Measurements from ENCODE around the gene CAMTA1. TPM values are rescaled to one million over a fixed set of nuclear protein-coding genes. Genes with fewer than 3 reads are reported as not detected.

The CAMTA1 gene
- polyA plus RNA-seq, 1 donor (not counting 4 experiments of a cell fraction or from before 2014, with no cell fraction given): 51.4 TPM

GRCh38 chr1:7767176-7767575, 981.9 kb downstream of the CAMTA1 start:
- TF ChIP-seq CTCF (optimal IDR thresholded peaks at IDR 0.05 in 1 of 3, IDR thresholded peaks at IDR 0.05 in 1 of 3, conservative IDR thresholded peaks at IDR 0.05 in 1 of 3; ENCODE audit: extremely low read depth in 1 of 3, insufficient read depth in 2 of 3, low read length in 3 of 3): no peak
- Histone ChIP-seq H3K36me3 (ENCODE audit: control insufficient read depth in 2 of 2, extremely low read depth in 1 of 2, insufficient read depth in 2 of 2, low read length in 2 of 2) (no peaks in the 10 kb centered on the region), H3K9me3 (ENCODE audit: control insufficient read depth, low read depth, low read length) (no peaks in the 10 kb centered on the region), H3K4me1 (ENCODE audit: control insufficient read depth, extremely low read depth, insufficient read depth, low read length) (peaks cover 9% of the 10 kb centered on the region), H4K20me1 (ENCODE audit: control insufficient read depth, extremely low read depth, insufficient read depth, low read length) (no peaks in the 10 kb centered on the region), H3K9ac (ENCODE audit: control insufficient read depth, extremely low read depth, insufficient read depth, low read length) (no peak overlapping the region), H3K27ac (ENCODE audit: control insufficient read depth, insufficient read depth, low read length) (no peak overlapping the region), H3K27me3 (ENCODE audit: control insufficient read depth, extremely low read depth, insufficient read depth, low read length) (no peaks in the 10 kb centered on the region), H3K9me1 (ENCODE audit: control insufficient read depth, extremely low read depth, insufficient read depth, low read length) (no peaks in the 10 kb centered on the region), H3K79me2 (ENCODE audit: control insufficient read depth, insufficient read depth, low read length) (peaks cover 8% of the 10 kb centered on the region), H3K4me3 (ENCODE audit: control insufficient read depth in 2 of 3, extremely low read depth in 1 of 3, insufficient read depth in 2 of 3, low read depth in 1 of 3, low read length in 3 of 3) (no peak overlapping the region), H2AFZ (ENCODE audit: control insufficient read depth, low read length) (no peak overlapping the region), H3K4me2 (ENCODE audit: control insufficient read depth, extremely low read depth, insufficient read depth, low read depth, low read length) (no peak overlapping the region)
- dilution Hi-C loops (cut with MboI; ENCODE audit: extremely low pct_ligation_motif_present, low sequenced_read_pairs): no loop called here
- FAIRE-seq (no peak), DNase-seq (ENCODE audit: low read depth, low spot score) (no peak)

- dilution Hi-C loops (cut with MboI; ENCODE audit: extremely low pct_ligation_motif_present, low sequenced_read_pairs): no loop called here
- Histone ChIP-seq H3K36me3 (ENCODE audit: control insufficient read depth in 2 of 2, extremely low read depth in 1 of 2, insufficient read depth in 2 of 2, low read length in 2 of 2) (peaks cover 0 to 5% of the 10 kb centered on the region in 2 experiments), H3K27ac (ENCODE audit: control insufficient read depth, insufficient read depth, low read length) (no peak overlapping the region), H3K9ac (ENCODE audit: control insufficient read depth, extremely low read depth, insufficient read depth, low read length) (no peak overlapping the region), H3K79me2 (ENCODE audit: control insufficient read depth, insufficient read depth, low read length) (peaks cover 21% of the 10 kb centered on the region), H3K4me3 (ENCODE audit: control insufficient read depth in 2 of 3, extremely low read depth in 1 of 3, insufficient read depth in 2 of 3, low read depth in 1 of 3, low read length in 3 of 3) (no peak overlapping the region), H3K9me3 (ENCODE audit: control insufficient read depth, low read depth, low read length) (no peaks in the 10 kb centered on the region), H3K4me2 (ENCODE audit: control insufficient read depth, extremely low read depth, insufficient read depth, low read depth, low read length) (no peak overlapping the region), H2AFZ (ENCODE audit: control insufficient read depth, low read length) (no peak overlapping the region), H3K9me1 (ENCODE audit: control insufficient read depth, extremely low read depth, insufficient read depth, low read length) (peaks cover 2% of the 10 kb centered on the region), H3K4me1 (ENCODE audit: control insufficient read depth, extremely low read depth, insufficient read depth, low read length) (peaks cover 23% of the 10 kb centered on the region), H4K20me1 (ENCODE audit: control insufficient read depth, extremely low read depth, insufficient read depth, low read length) (no peaks in the 10 kb centered on the region), H3K27me3 (ENCODE audit: control insufficient read depth, extremely low read depth, insufficient read depth, low read length) (no peaks in the 10 kb centered on the region)
- TF ChIP-seq CTCF (optimal IDR thresholded peaks at IDR 0.05 in 1 of 3, IDR thresholded peaks at IDR 0.05 in 1 of 3, conservative IDR thresholded peaks at IDR 0.05 in 1 of 3; ENCODE audit: extremely low read depth in 1 of 3, insufficient read depth in 2 of 3, low read length in 3 of 3) (no peak), EZH2 (IDR thresholded peaks at IDR 0.05; ENCODE audit: low read length) (no peak)
- DNase-seq (ENCODE audit: low read depth, low spot score): no peak
- no peak for FAIRE-seq
These were observed 983.3 kb downstream of the CAMTA1 start for GRCh38 chr1:7768583-7768982.

All from keratinocyte (primary cell).